D721Med (cell line): ENCODE data around the gene PNISR.

Experiments used
- DNase-seq: peaks from one replicate; pipeline ENCODE4 v3.0.0; 2011; ENCODE audit warnings: low spot score; ENCODE audit not compliant: insufficient read length
- FAIRE-seq: peaks from 2 replicates; lab custom pipeline; 2011; peaks lifted over from hg19 to GRCh38; lab: Jason Lieb, UNC
- TF ChIP-seq, protein P1 (sequence below): IDR thresholded peaks from 2 replicates; pipeline ENCODE4 v1.5.1; 2012; ENCODE audit warnings: mild to moderate bottlenecking, control low read depth; ENCODE audit not compliant: insufficient read depth; ENCODE audit errors: missing control alignments

Gene PNISR

DNA sequence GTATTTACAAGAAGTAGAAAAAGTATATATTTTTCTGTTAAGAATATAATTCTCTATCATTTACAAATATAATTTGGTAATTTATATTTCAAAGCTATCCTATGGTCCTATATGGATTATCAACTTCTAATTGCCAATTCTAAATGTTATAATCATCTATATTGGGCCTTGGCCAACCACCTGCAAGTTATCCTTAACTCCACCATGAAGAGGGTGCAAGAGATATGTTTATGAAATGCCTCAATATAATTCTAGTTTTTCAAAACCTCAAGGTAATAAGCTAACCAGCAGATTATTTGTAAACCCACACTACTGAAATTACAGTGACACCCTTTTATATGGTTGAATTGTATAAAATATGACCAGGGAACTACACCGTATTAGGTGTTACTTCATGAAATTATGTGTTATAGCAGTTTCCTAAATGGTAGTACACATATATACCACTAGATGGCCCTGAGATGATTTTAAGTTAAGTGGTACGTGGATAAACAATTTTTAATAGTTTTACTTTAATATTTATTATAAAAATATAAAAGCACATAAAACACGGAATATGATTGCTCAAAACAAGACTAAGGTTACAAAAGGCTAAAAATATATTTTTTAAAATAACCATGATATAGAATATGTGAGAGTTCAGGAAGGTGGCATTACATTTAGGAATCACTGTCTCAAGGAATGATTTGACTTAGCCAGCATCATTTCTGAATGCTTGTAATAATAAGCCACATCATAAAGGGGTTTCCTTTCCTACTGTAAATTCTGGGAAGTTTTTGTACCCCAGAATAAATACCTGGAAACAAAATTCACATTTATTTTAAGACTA is 9.8 kb upstream of the PNISR start:
- FAIRE-seq = peak; percentile 56
- no peak for DNase-seq
- TF ChIP-seq, protein P1, sequence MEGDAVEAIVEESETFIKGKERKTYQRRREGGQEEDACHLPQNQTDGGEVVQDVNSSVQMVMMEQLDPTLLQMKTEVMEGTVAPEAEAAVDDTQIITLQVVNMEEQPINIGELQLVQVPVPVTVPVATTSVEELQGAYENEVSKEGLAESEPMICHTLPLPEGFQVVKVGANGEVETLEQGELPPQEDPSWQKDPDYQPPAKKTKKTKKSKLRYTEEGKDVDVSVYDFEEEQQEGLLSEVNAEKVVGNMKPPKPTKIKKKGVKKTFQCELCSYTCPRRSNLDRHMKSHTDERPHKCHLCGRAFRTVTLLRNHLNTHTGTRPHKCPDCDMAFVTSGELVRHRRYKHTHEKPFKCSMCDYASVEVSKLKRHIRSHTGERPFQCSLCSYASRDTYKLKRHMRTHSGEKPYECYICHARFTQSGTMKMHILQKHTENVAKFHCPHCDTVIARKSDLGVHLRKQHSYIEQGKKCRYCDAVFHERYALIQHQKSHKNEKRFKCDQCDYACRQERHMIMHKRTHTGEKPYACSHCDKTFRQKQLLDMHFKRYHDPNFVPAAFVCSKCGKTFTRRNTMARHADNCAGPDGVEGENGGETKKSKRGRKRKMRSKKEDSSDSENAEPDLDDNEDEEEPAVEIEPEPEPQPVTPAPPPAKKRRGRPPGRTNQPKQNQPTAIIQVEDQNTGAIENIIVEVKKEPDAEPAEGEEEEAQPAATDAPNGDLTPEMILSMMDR = peak; percentile 48

DNA sequence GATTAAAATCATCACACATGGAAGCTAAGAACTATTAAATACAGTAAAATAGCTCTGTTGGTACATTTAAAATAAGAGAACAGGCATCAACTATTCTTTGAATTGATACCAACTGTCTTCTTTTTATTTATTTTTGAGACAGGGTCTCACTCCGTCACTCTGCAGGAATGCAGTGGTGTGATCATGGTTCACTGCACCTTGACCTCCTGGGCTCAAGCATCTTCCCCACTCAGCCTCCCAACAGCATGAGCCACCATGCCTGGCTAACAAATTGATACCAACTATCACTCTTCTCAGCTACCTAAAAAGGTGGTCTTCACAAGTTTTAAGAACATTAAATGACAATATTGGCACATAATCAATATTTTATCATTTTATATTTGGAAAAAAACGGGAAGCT is 7.8 kb upstream of the PNISR start:
- TF ChIP-seq, protein P1 = no peak
- no peak for FAIRE-seq
- DNase-seq = no peak

DNA sequence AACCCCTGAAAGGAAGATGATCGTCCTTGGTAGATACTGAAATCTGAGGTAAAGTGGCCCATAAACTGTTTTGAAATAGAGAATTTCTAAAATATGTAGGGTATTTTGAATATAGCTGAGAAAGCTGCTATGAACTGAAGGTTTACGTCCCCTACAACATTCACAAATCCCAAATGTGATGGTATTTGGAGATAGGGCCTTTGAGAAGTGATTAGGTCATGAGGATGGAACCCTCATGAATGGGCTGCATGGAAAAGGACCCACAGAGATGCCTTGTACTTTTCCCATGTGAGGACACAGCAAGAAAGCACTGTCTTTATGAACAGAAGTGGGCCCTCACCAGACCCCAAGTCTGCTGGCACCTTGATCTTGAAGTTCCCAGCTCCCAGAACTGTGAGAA is 6.8 kb upstream of the PNISR start:
- TF ChIP-seq, protein P1 = no peak
- FAIRE-seq (no peak), DNase-seq (no peak)

DNA sequence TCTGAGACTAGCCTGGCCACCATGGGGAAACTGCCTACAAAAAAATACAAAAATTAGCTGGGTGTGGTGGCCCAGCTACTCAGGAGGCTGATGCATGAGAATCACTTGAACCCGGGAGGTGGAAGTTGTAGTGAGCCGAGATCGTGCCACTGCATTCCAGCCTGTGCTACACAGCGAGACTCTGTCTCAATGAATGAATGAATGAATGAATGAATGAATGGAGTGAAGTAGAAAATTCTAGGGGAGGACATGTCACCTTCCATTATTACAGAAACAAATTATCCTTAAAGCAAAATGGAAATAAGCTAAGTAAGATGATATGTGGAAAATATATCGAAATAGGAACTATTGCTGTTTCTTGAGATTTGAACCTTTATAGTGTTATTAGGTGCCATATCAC is 2.9 kb upstream of the PNISR start:
- FAIRE-seq (no peak), DNase-seq (no peak)
- TF ChIP-seq, protein P1 = no peak

DNA sequence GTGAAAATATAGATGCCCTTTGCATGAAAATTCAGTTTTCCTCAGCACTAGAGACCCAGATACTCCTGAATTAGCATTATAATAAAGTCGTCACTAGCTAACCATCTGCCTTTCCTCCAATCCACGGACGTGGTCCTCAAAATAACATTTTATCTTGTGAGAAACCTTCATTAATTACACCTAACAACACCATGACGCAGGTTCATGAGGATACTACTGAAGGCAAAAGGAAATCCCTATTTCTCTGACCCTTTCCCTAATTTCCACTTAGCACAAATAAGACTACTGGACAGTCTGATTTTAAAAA is 1.3 kb upstream of the PNISR start:
- FAIRE-seq = no peak
- no peak for DNase-seq
- TF ChIP-seq, protein P1 = no peak

DNA sequence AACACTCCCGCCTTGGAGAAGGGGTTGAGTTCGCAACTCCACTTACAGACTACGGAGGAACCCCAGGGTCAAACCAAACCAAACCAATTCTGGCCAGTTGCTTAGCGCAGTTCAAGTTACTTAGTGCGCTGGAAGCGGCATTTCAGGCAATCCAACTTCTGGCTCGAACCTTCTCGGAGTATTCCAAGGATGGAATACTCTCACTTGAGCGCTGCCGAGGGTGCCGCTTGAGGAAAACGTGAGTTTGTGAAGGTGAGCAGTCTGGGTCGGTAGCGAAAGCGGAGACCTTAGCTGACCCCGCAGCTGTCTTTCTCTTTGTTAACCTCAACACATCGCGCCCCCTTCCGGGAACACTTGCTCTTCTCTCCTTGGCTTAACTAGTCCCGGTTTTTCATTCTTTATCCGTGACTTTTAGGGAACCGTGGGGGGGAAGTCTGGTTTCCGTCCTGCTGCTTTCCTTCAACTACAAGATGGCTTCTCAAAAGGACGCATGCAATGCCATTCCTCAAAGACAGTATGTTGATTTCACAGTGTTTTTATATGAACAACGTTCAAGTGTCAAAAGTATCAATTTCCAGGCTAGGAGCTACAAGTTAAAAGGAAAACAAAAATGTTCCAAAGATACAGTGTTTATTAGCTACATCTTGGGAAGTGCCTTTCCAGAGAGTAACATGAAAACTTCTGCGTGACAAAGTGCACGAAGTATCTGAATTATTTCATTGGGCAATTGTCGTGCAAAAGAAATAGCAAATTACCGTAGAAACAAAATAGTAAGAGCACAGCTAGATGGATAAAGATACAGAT is 741 bp upstream of the PNISR start:
- TF ChIP-seq, protein P1 = peak; percentile 53
- FAIRE-seq (no peak), DNase-seq (no peak)

DNA sequence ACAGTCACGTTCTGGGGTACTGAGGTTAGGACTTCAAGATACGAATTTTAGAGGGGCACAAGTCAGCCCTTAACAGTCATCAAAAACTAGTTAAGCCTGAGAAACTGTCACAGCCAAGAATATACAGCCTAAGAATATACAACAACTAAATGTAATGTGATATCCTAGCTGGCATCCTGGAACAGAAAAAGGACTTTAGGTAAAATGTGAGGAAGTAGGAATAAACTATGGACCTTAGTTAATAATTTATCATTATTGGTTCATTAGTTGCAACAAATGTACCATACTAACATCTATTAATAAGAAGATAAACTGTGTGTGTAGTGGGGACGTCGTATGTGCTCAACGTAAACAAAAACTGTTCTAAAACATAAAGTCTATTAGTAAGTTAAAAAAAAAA is 1.1 kb downstream of the PNISR start:
- TF ChIP-seq, protein P1 = no peak
- FAIRE-seq (no peak), DNase-seq (no peak)
